ENCODE data around the gene VSTM2L.

DNA sequence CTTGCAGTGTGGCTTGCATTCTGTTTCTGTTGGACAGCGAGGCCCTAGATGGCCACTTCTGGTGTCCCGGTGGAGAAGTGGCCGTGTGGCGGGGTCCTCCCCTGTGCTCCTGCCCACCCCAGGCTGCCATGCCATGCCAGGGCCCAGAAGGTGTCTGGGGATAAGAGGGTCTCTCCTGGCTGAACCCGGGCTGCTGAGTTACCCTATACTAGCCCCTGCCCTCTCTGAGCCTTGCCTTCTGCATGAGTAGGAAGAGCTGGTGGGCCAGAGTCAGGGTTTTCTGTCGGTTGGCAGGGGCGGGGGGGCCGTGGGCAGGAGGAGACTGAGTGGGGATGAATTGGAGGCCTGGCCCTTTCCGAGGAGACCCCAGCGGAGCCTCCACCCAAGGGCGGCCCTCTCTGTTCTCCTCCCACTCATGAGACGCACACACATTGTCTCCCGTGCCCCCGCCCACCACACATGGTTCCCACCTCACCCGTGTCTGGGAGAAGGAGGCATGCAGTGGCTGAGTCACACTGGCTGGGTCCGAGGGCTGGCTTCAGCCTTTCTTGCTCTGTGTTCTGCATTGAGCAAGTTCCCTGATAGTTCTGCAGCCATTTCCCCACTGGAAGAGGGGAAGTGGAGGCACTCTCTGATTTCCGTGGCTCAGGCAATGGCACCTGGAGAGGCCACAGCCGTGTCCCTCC is 24.6 kb downstream of the VSTM2L start:
- TF ChIP-seq SIN3A (IDR thresholded peaks at IDR 0.05; ENCODE audit: borderline replicate concordance, insufficient read depth, low read length) (no peak), TAF1 (IDR thresholded peaks at IDR 0.05; ENCODE audit: borderline replicate concordance, insufficient read depth, low read length) (no peak), POLR2AphosphoS5 (IDR thresholded peaks at IDR 0.05; ENCODE audit: low read depth, low read length) (no peak)
- TF ChIP-seq, protein P1, sequence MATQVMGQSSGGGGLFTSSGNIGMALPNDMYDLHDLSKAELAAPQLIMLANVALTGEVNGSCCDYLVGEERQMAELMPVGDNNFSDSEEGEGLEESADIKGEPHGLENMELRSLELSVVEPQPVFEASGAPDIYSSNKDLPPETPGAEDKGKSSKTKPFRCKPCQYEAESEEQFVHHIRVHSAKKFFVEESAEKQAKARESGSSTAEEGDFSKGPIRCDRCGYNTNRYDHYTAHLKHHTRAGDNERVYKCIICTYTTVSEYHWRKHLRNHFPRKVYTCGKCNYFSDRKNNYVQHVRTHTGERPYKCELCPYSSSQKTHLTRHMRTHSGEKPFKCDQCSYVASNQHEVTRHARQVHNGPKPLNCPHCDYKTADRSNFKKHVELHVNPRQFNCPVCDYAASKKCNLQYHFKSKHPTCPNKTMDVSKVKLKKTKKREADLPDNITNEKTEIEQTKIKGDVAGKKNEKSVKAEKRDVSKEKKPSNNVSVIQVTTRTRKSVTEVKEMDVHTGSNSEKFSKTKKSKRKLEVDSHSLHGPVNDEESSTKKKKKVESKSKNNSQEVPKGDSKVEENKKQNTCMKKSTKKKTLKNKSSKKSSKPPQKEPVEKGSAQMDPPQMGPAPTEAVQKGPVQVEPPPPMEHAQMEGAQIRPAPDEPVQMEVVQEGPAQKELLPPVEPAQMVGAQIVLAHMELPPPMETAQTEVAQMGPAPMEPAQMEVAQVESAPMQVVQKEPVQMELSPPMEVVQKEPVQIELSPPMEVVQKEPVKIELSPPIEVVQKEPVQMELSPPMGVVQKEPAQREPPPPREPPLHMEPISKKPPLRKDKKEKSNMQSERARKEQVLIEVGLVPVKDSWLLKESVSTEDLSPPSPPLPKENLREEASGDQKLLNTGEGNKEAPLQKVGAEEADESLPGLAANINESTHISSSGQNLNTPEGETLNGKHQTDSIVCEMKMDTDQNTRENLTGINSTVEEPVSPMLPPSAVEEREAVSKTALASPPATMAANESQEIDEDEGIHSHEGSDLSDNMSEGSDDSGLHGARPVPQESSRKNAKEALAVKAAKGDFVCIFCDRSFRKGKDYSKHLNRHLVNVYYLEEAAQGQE (IDR thresholded peaks at IDR 0.05; ENCODE audit: insufficient read depth in 1 of 2, low read depth in 2 of 2, low read length in 2 of 2): no peak
